Activated CD4-positive, alpha-beta T cell treated with anti-CD3 and anti-CD28 coated beads, Interleukin-2, amount 50 U/mL, for 24 hours (primary cell): ENCODE data around the gene RHOA.

ENCODE experiments used
- DNase-seq, 2 donors: peaks; one replicate each; pipeline ENCODE4 v3.0.0-alpha.2; 2020; ENCODE audit warnings: low read depth in 1 of 2, low spot score in 1 of 2

The RHOA gene

GRCh38 chr3:49411968-49412631, at the start of gene RHOA, which contains the start of gene TCTA:
TSS of gene RHOA (minus strand) at chr3:49411976. CDS start at chr3:49375589, 36,387 bp downstream.
TSS of gene TCTA (plus strand) at chr3:49412423. CDS start at chr3:49412427, 4 bp downstream.
- DNase-seq: peak; percentile 94 to 99

- DNase-seq: no peak
Measured at GRCh38 chr3:49460956-49461355, 49.2 kb upstream of the RHOA start.

- DNase-seq: no peak
Measured at GRCh38 chr3:49460188-49460890, 48.6 kb upstream of the RHOA start.

- DNase-seq: no peak
Measured at GRCh38 chr3:49456466-49456865, 44.7 kb upstream of the RHOA start.

- no peak for DNase-seq
Measured at GRCh38 chr3:49454898-49455681, 43.3 kb upstream of the RHOA start.

GRCh38 chr3:49454458-49454857, 42.7 kb upstream of the RHOA start:
- no peak for DNase-seq

GRCh38 chr3:49453621-49454020, 41.8 kb upstream of the RHOA start:
- DNase-seq: no peak

GRCh38 chr3:49445391-49445790, 33.6 kb upstream of the RHOA start:
- no peak for DNase-seq

- no peak for DNase-seq
Measured at GRCh38 chr3:49434731-49435130, 23.0 kb upstream of the RHOA start.

GRCh38 chr3:49428752-49429080, 16.9 kb upstream of the RHOA start:
- no peak for DNase-seq

GRCh38 chr3:49427586-49427985, 15.8 kb upstream of the RHOA start:
- DNase-seq: no peak

- no peak for DNase-seq
Measured at GRCh38 chr3:49424816-49425215, 13.0 kb upstream of the RHOA start.

GRCh38 chr3:49422379-49423248, 10.8 kb upstream of the RHOA start, which contains the start of gene AMT:
TSS of gene AMT (minus strand) at chr3:49422473. CDS start at chr3:49422450, 23 bp downstream.
- no peak for DNase-seq

GRCh38 chr3:49421890-49422378, 10.2 kb upstream of the RHOA start:
- no peak for DNase-seq

- DNase-seq: no peak
Measured at GRCh38 chr3:49417516-49418120, 5.8 kb upstream of the RHOA start.

GRCh38 chr3:49416867-49417266, 5.1 kb upstream of the RHOA start:
- DNase-seq: no peak

GRCh38 chr3:49415931-49416601, 4.3 kb upstream of the RHOA start:
- peak; percentile 35 for DNase-seq

- DNase-seq: no peak
Measured at GRCh38 chr3:49414753-49415152, 3.0 kb upstream of the RHOA start.

- DNase-seq: no peak
Measured at GRCh38 chr3:49413338-49413734, 1.6 kb upstream of the RHOA start.
